H9 (cell line): ENCODE results near the gene TPTE. TPM values are rescaled to one million over a fixed set of nuclear protein-coding genes. Genes with fewer than 3 reads are reported as not detected.
"Not testable (repeated sequence)": the region's sequence is repeated elsewhere in the genome, so short reads cannot be mapped to it uniquely, and the experiment has no call there.

ENCODE experiments used
- DNase-seq: peaks from one replicate; pipeline ENCODE4 v3.0.0-alpha.2; 2017
- H2AFZ ChIP-seq: one replicate; pipeline ENCODE4 v1.6.1; 2013; ENCODE audit warnings: mild to moderate bottlenecking, low read length, control low read depth, moderate library complexity
- H2AK5ac ChIP-seq: 2 replicates; pipeline ENCODE4 v1.6.1; 2013; ENCODE audit warnings: low read length, control low read depth, mixed read lengths; ENCODE audit not compliant: insufficient read length
- H2BK120ac ChIP-seq: one replicate; pipeline ENCODE4 v1.6.1; 2013; ENCODE audit warnings: low read depth, mild to moderate bottlenecking, low read length, control low read depth, inconsistent platforms; ENCODE audit not compliant: poor library complexity, severe bottlenecking
- H2BK12ac ChIP-seq: 2 replicates; pipeline ENCODE4 v1.6.1; 2013; ENCODE audit warnings: low read length, control low read depth, mixed read lengths, low read depth; ENCODE audit not compliant: insufficient read length
- H2BK15ac ChIP-seq: 2 replicates; pipeline ENCODE4 v1.6.1; 2013; ENCODE audit warnings: low read depth, low read length, control low read depth
- H2BK20ac ChIP-seq: one replicate; pipeline ENCODE4 v1.6.1; 2013; ENCODE audit warnings: low read depth, mild to moderate bottlenecking, low read length, control low read depth, inconsistent platforms; ENCODE audit not compliant: poor library complexity, severe bottlenecking
- H2BK5ac ChIP-seq: 2 replicates; pipeline ENCODE4 v1.6.1; 2013; ENCODE audit warnings: low read length, control low read depth, mixed read lengths; ENCODE audit not compliant: insufficient read length
- H3K14ac ChIP-seq: 2 replicates; pipeline ENCODE4 v1.6.1; 2013; ENCODE audit warnings: low read length, control low read depth; ENCODE audit not compliant: insufficient read depth
- H3K18ac ChIP-seq: 2 replicates; pipeline ENCODE4 v1.6.1; 2013; ENCODE audit warnings: low read depth, mild to moderate bottlenecking, mixed read lengths, low read length, control low read depth; ENCODE audit not compliant: insufficient read length
- H3K23ac ChIP-seq: 2 replicates; pipeline ENCODE4 v1.6.1; 2013; ENCODE audit warnings: low read length, control low read depth, mixed read lengths, low read depth; ENCODE audit not compliant: insufficient read length
- H3K23me2 ChIP-seq: 2 replicates; pipeline ENCODE4 v1.6.1; 2013; ENCODE audit warnings: low read depth, mild to moderate bottlenecking, mixed read lengths, low read length, control low read depth; ENCODE audit not compliant: insufficient read length, poor library complexity, severe bottlenecking
- H3K27ac ChIP-seq: 2 replicates; pipeline ENCODE4 v1.5.1; 2013; ENCODE audit warnings: low read length, control low read depth, mixed read lengths, low read depth; ENCODE audit not compliant: insufficient read length
- H3K27me3 ChIP-seq: 2 replicates; pipeline ENCODE4 v1.6.1; 2013; ENCODE audit warnings: low read length, control low read depth, inconsistent platforms; ENCODE audit not compliant: insufficient read depth
- H3K4ac ChIP-seq: 2 replicates; pipeline ENCODE4 v1.6.1; 2013; ENCODE audit warnings: low read depth, mild to moderate bottlenecking, control low read depth, inconsistent platforms, low read length, moderate library complexity
- H3K4me1 ChIP-seq: 2 replicates; pipeline ENCODE4 v1.6.1; 2013; ENCODE audit warnings: low read length, control low read depth, inconsistent platforms; ENCODE audit not compliant: insufficient read depth
- H3K4me2 ChIP-seq: 2 replicates; pipeline ENCODE4 v1.6.1; 2013; ENCODE audit warnings: low read length, control low read depth, mixed read lengths; ENCODE audit not compliant: insufficient read length, insufficient read depth
- H3K56ac ChIP-seq: 2 replicates; pipeline ENCODE4 v1.6.1; 2013; ENCODE audit warnings: low read depth, mild to moderate bottlenecking, mixed read lengths, low read length, control low read depth; ENCODE audit not compliant: insufficient read length
- H3K79me1 ChIP-seq: 2 replicates; pipeline ENCODE4 v1.6.1; 2013; ENCODE audit warnings: low read depth, mild to moderate bottlenecking, moderate library complexity, low read length, control low read depth, inconsistent platforms; ENCODE audit not compliant: insufficient read depth, poor library complexity, severe bottlenecking
- H3K79me2 ChIP-seq: 2 replicates; pipeline ENCODE4 v1.6.1; 2013; ENCODE audit warnings: low read length, control low read depth, inconsistent platforms; ENCODE audit not compliant: insufficient read depth
- H3K9ac ChIP-seq: 2 replicates; pipeline ENCODE4 v1.6.1; 2013; ENCODE audit warnings: low read length, control low read depth, mixed read lengths; ENCODE audit not compliant: insufficient read length; ENCODE audit errors: extremely low read depth
- H3K9me3 ChIP-seq: one replicate; pipeline ENCODE4 v1.6.1; 2013; ENCODE audit warnings: low read depth, low read length, inconsistent platforms; ENCODE audit not compliant: control insufficient read depth
- H3T11ph ChIP-seq: one replicate; pipeline ENCODE4 v1.6.1; 2013; ENCODE audit warnings: mild to moderate bottlenecking, low read length, control low read depth, inconsistent platforms
- H4K20me1 ChIP-seq: one replicate; pipeline ENCODE4 v1.6.1; 2013; ENCODE audit not compliant: control insufficient read depth, insufficient read length, insufficient read depth
- H4K5ac ChIP-seq: 2 replicates; pipeline ENCODE4 v1.6.1; 2013; ENCODE audit warnings: low read depth, mild to moderate bottlenecking, mixed read lengths, low read length, control low read depth; ENCODE audit not compliant: insufficient read length
- H4K8ac ChIP-seq: replicated peaks from 2 replicates; pipeline ENCODE4 v1.6.1; 2013; ENCODE audit warnings: low read length, control low read depth, mixed read lengths, low read depth; ENCODE audit not compliant: insufficient read length
- H4K91ac ChIP-seq: 2 replicates; pipeline ENCODE4 v1.6.1; 2013; ENCODE audit warnings: low read depth, mild to moderate bottlenecking, moderate library complexity, mixed read lengths, low read length, control low read depth; ENCODE audit not compliant: insufficient read length
- H3K27ac Mint-ChIP-seq, 3 experiments: 2 replicates in 2 of 3; 3 replicates in 1 of 3; pipeline ENCODE4 v1.8.0; 2020 to 2021; ENCODE audit warnings: mixed read lengths in 3 of 3, mild to moderate bottlenecking in 1 of 3, moderate library complexity in 1 of 3
- H3K27me3 Mint-ChIP-seq: 2 replicates; pipeline ENCODE4 v1.8.0; 2021; ENCODE audit warnings: low read depth, mild to moderate bottlenecking, moderate library complexity, mixed read lengths
- H3K36me3 Mint-ChIP-seq, 3 experiments: 2 replicates in 2 of 3; 3 replicates in 1 of 3; pipeline ENCODE4 v1.8.0; 2020 to 2021; ENCODE audit warnings: low read depth in 3 of 3, mixed read lengths in 3 of 3; ENCODE audit not compliant: insufficient read depth in 1 of 3
- H3K4me1 Mint-ChIP-seq, 2 experiments: 2 replicates each; pipeline ENCODE4 v1.8.0; 2020; ENCODE audit warnings: mixed read lengths in 2 of 2
- H3K4me3 Mint-ChIP-seq, 2 experiments: 2 replicates in 1 of 2; 3 replicates in 1 of 2; pipeline ENCODE4 v1.8.0; 2020 to 2021; ENCODE audit warnings: mild to moderate bottlenecking in 2 of 2, mixed read lengths in 2 of 2, moderate library complexity in 1 of 2
- H3K9me3 Mint-ChIP-seq, 2 experiments: 2 replicates in 1 of 2; 3 replicates in 1 of 2; pipeline ENCODE4 v1.8.0; 2020; ENCODE audit warnings: mild to moderate bottlenecking in 2 of 2, mixed read lengths in 2 of 2, moderate library complexity in 1 of 2
- CTCF ChIP-seq: fragments of 200-600 bp; sonication (generic); conservative IDR thresholded peaks from 3 replicates; pipeline ENCODE4 v1.8.0; 2021; ENCODE audit warnings: antibody characterized with exemption, mild to moderate bottlenecking
- WGBS: extraction: QIAGEN DNeasy Blood & Tissue Kit; methylation state at CpG from one replicate; pipeline ENCODE4 v1.1.7; 2013; ENCODE audit warnings: missing lambda C conversion rate, low lambda C conversion rate, mixed read lengths; ENCODE audit not compliant: insufficient read length; ENCODE audit errors: extremely low coverage; 5-methylcytosine and 5-hydroxymethylcytosine counted together
- total RNA-seq: library from RNA; stranded (reverse); gene quantifications from 2 replicates; pipeline ENCODE4 v1.2.1, GENCODE V29; 2021

TPTE gene
- total RNA-seq, 1 experiment from 2014 or later, result not detected

DNA sequence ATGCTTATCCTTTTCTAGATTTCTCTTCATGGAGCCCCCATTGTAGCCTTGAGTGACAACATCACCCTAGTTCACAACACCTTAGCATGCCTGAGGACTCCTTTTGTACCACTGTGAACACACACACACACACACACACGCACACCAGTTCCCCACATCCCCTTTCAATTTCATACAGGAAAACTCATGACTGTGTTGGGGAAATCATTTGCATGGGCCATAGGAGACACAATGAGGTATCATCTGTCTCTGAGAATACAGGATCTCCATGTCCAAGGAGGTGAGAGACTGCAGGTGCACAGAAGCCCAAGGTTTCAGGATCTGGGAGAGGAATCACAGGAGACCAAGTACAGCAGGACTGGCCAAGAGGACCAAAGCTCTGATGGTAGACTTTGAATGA, 119.7 kb downstream of the TPTE start:
- Histone ChIP-seq H3K23me2 (no peaks in the 10 kb centered on the region), H2BK15ac (no peak overlapping the region), H2AFZ (no peak overlapping the region), H3K14ac (no peak overlapping the region), H2BK120ac (no peak overlapping the region), H2AK5ac (no peak overlapping the region), H2BK5ac (no peak overlapping the region), H3K27ac (no peak overlapping the region), H3T11ph (no peak overlapping the region), H3K18ac (no peak overlapping the region), H4K8ac (no peak overlapping the region), H3K79me2 (no peaks in the 10 kb centered on the region), H3K9me3 (peaks cover 99% of the 10 kb centered on the region), H3K4me1 (no peaks in the 10 kb centered on the region), H3K4me2 (no peak overlapping the region), H3K56ac (no peak overlapping the region), H2BK20ac (no peak overlapping the region), H3K9ac (no peak overlapping the region), H2BK12ac (no peak overlapping the region), H3K4ac (no peak overlapping the region), H3K27me3 (no peaks in the 10 kb centered on the region), H4K20me1 (no peaks in the 10 kb centered on the region), H4K5ac (no peak overlapping the region), H4K91ac (no peak overlapping the region), H3K79me1 (no peaks in the 10 kb centered on the region), H3K23ac (no peak overlapping the region)
- TF ChIP-seq CTCF, result no peak
- H3K27me3 Mint-ChIP-seq, result no peaks in the 10 kb centered on the region
- WGBS, result no CpG with 5 or more reads among the region's 1 CpG
- H3K9me3 Mint-ChIP-seq, result no peaks in the 10 kb centered on the region
- H3K36me3 Mint-ChIP-seq, result peaks cover 0 to 3% (median 2%) of the 10 kb centered on the region in 3 experiments; a peak in 3 of 7 replicates
- H3K4me3 Mint-ChIP-seq, result no peak overlapping the region
- no peak overlapping the region for H3K27ac Mint-ChIP-seq
- no peak for DNase-seq
- no peaks in the 10 kb centered on the region for H3K4me1 Mint-ChIP-seq

DNA sequence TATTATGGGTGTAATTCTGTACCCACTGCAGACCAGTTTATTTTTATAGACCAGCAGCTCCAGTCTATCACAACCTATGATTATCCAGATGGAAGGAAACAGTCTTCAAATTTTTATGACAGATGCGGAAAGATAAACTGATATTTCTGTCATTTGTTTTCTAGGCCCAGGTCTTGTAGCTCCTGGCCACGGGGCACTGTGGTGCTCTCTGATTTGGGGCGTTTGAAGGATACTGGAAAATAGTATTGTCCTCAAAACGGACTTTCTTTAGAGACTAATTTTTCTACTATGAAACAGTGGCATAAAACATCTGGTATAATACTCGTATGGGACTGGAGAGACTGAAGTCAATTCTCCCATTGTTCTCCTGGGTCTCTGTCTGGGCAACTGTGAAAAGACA, 124.3 kb downstream of the TPTE start:
- H3K56ac ChIP-seq, H4K20me1 ChIP-seq, H3T11ph ChIP-seq, H3K4me2 ChIP-seq, H4K91ac ChIP-seq, H3K27ac ChIP-seq, H3K27me3 Mint-ChIP-seq, H3K23ac ChIP-seq, H3K4ac ChIP-seq, H3K27ac Mint-ChIP-seq, H3K9ac ChIP-seq, H3K4me3 Mint-ChIP-seq, H2BK12ac ChIP-seq, H3K79me1 ChIP-seq, H2BK5ac ChIP-seq, H2BK120ac ChIP-seq, H3K9me3 Mint-ChIP-seq, H4K8ac ChIP-seq, H3K18ac ChIP-seq, H2BK15ac ChIP-seq, H3K79me2 ChIP-seq, H4K5ac ChIP-seq, H2AK5ac ChIP-seq, H3K14ac ChIP-seq, H3K4me1 Mint-ChIP-seq, H2AFZ ChIP-seq, DNase-seq, H3K4me1 ChIP-seq, H2BK20ac ChIP-seq, H3K27me3 ChIP-seq, H3K23me2 ChIP-seq: not testable (repeated sequence)
- WGBS, result no CpG with 5 or more reads among the region's 5 CpGs
- peaks cover 93% of the 10 kb centered on the region for H3K9me3 ChIP-seq
- H3K36me3 Mint-ChIP-seq, result peaks cover 0 to 18% (median 9%) of the 10 kb centered on the region in 3 experiments; a peak in 5 of 7 replicates
